Inflammatory macrophage (primary cell): ENCODE results near the gene TUBGCP6.
"Not testable (repeated sequence)": the region's sequence is repeated elsewhere in the genome, so short reads cannot be mapped to it uniquely, and the experiment has no call there.

Source experiments
- DNase-seq, 2 donors: peaks; one replicate each; pipeline ENCODE4 v3.0.0-alpha.2; 2020 to 2022

TUBGCP6 gene

DNA sequence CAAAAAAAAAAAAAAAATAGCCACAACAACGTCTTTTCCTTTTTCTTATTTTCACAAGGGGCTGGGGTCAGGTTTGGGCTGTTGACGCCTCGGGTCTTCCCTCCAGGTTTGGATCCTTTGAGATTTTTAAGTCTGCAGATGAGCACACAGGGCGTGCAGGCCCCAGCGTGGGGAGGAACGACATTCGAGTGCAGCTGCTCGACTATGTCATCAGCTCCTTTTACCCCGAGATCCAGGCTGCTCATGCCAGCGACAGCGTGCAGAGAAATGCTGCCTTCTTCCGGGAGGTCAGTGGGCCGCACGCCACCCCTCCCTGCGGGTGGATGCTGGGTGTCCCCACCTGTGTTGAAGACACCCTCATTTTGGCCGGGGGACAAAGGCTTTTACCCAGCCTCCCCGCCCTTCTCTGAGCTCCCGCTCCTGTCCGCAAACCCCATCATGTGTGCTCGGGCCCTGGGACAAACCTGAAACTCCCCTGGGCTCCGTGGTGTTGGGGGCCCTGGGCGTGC is 36.3 kb downstream of the TUBGCP6 start:
- DNase-seq = no peak

DNA sequence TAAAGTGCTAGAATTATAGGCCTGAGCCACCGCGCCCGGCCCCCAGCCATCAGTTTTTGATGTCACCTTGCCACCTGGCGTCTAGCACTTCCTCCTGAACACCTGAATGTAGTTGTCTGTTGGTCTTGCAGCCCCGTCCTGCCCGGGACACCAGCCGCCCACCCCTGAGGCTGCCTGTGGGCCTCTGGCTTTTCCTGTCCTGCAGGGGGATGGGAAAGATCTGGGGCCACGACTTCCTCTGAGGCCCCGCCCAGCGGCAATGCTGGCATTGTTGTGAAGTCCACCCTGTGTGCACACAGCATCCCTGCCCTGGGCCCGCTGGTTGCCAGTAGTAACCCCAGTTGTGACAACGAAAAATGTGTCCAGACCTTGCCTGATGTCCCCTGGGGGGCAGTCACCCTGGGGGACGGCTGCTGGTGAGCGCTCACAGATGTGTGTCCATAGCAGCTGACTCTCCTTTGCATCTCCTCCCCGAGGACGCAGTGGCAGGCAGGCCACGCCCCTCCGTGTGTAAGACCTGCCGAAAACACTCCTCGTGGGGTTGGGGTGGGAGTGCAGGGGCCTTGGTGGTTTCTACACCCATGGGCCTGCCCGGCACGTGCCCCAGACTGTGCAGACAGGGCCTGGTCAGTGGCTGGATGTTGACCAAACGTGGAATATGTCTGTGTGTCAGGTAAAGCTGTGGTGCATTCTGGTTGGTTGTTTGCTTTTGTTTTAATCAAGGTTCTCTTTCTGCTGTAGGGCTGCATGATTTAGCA is 37.3 kb downstream of the TUBGCP6 start:
- peak in 1 of 2 donors; percentile 33 for DNase-seq

DNA sequence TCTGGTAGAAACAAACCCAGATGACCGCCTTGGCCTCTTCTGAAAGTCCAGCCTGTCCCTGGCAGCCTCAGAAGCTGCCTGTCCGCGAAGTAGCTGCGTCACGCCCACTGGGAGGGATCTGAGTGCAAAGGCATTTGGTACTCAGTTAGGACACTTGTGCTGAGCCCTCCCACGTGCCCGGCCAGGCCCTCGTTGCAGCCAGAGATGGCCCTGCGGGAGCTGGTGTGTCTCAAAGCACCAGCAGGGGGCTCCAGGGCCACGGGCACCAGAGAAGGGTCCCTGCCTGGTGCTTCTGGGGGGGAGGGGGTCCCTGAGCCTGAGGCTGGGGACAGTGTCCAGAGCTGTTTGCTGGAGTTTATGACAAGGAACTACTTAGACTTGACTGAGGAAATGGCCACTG is 38.2 kb downstream of the TUBGCP6 start:
- DNase-seq = peak; percentile 61 to 75

DNA sequence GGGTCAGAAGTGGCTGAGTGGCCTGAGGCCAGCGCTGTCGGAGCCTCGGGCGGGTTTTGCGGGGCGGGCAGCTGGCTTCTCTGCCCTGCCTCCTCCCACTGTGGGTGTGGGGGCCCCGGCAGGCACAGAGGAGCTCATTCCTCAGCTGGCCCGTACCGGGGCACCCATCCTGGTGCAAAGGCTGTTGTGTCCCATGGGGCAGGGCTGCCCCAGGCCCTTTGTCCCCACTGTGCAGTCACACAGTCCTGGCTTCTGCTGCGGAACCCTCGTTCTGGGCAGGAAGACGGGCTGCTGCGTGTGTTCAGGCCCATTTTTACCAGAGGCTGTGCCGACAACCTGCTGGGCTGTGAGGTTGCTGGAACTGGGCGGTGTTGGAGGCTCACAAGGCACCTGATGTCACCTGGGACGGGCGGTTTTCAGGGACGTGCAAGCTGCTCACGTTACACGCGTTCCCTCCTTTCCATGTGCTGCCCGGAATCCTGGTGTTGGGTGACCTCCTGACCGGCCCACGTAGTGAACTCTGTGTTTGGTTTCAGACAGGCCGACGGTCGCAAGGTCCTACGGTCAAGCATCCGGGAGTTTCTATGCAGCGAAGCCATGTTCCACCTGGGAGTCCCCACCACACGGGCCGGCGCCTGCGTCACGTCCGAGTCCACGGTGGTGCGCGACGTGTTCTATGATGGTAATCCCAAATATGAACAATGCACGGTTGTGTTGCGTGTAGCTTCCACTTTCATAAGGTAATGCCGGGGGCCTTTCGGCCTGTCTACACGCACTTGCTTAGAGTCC is 38.8 kb downstream of the TUBGCP6 start:
- DNase-seq = no peak

DNA sequence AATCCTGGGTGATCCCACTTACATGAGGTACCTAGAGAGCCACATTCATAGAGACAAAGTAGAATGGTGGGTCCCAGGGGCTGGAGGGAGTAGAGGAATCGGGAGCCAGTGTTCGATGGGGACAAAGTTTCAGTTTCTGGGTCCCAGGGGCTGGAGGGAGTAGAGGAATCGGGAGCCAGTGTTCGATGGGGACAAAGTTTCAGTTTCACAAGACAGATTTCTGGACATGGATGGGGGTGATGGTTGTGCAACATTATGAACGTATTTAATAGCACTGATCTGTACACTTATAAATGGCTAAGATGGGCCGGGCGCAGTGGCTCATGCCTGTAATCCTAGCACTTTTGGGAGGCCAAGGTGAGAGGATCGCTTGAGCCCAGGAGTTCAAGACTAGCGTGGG is 39.8 kb downstream of the TUBGCP6 start:
- not testable (repeated sequence) for DNase-seq

DNA sequence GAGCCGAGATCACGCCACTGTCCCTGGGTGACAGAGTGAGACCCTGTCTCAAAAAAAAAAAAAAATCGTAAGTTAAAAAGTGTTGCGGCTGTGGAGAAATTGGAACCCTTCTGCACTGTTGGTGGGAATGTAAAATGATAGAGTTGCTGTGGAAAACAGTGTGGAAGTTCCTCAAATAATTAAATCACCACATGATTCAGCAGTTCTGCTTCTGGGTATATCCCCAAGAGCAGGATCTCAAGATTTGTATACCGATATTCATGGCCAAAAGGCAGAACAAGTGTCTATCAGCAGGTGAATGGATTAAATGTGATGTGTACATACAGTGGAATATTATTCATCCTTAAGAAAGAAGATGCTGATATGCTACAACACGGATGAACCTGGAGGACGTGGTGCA is 40.3 kb downstream of the TUBGCP6 start:
- DNase-seq = peak; percentile 37 to 49

DNA sequence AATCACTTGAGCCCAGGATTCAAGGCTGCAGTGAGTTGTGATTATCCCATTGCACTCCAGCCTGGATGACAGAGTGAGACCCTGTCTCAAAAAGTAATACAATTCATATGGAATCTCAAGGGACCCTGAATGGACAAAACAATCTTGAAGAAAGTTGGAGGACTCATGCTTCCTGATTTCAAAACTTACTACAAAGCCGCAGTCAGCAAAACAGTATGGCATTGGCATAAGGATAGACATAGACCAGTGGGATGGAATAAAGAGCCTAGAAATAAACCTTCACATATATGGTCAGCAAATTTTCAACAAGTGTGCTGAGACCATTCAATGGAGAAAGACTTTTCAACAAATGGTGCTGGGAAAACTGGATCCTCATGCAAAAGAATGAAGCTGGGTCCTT is 41.5 kb downstream of the TUBGCP6 start:
- no peak for DNase-seq

DNA sequence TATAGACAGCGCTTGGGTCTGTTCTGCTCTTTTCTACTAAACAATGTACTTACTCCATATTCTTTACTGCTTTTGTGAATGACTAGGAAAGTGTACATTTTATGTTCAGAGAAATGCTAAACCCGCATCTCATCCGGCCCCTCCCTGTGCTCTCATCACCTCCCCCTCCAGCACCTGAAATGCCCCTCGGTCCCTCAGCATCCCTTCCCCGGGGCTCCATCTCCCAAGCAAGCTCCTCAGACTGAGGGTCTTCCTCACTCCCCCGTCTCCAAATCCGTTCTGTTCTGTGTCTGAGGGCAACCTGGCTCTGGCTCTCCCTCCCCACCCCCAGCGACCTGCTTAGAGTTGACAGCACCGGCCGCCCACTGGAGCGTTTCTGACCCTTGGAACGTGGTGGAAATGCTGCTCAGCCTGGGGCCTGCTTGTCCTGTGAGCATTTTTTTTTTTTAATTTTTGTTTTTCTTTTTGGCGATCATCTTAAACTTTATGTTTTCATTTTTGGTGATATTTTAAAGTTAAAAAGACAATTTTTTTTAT is 42.6 kb downstream of the TUBGCP6 start:
- no peak for DNase-seq

DNA sequence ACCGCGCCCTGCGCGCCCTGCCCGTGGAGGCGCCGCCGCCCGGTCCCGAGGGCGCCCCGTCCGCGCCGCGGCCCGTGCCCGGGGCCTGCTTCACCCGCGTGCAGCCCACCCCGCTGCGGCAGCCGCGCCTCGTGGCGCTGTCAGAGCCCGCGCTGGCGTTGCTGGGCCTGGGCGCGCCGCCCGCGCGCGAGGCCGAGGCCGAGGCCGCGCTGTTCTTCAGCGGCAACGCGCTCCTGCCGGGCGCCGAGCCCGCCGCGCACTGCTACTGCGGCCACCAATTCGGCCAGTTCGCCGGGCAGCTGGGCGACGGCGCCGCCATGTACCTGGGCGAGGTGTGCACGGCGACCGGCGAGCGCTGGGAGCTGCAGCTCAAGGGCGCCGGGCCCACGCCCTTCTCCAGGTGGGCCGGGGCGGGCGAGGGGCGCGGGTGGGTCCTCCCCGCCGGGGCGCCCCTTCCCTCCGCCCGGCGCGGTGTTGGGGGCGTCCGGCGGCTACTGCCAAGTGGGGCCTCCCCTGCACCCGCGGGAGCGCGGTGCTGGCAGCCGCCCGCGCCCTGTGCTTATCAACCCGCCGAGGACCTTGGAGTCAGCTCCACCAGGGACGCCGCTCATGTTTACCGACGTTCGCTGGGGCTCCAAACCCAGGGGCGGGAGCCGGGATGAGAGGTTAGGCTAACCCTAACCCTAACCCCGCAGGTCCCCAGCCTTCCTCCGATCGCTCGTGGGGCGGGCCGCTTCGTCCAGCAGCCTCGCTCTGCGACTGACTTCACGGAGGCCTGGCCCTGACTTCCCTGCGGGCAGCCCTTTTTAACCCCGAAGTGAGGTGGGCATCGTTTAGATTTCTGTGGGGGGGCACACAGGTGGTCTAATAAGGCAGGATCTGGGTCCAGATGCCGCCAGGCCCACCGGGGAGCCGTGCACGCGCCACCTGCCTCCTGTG is 43.4 kb downstream of the TUBGCP6 start:
- peak in 1 of 2 donors; percentile 34 for DNase-seq

DNA sequence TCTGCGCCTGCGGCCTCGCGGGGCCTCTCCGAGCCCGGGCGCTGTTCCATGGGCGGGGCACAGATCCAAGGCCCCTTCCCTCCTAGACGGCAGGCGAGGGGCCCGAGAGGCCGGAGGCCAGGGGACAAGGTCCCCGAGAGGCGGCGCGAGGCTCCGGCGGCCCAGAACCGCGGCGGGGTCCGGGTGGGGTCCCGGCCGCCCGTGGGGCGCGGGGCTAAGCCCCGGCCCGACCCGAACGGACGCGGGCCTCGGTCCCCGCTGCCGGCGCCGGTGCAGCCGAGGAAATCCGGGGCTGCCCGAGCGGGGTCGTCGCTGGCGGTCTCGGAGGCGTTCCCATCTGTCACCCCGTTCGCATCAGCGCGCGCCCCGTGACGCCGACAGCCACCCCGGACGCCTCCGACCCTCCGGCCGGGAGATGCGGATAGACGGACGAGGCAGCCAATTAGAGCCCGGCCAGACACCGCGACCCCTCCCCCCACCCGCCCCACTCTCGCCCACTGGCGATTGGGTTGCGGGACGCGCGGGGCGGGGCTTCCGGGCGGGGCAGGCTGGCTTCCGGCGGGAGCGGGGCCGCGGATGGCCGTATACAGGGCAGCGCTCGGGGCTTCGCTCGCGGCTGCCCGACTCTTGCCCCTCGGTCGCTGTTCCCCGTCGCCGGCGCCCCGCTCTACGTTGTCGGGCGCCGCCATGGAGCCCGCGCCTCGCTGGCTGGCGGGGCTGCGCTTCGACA is 44.2 kb downstream of the TUBGCP6 start, which contains the start of gene SELENOO:
Gene SELENOO, plus strand, starts transcription at position 551 of the 730 bp plus-strand sequence. Its CDS starts 26 bp downstream, at position 577.
- peak; percentile 89 to 94 for DNase-seq

DNA sequence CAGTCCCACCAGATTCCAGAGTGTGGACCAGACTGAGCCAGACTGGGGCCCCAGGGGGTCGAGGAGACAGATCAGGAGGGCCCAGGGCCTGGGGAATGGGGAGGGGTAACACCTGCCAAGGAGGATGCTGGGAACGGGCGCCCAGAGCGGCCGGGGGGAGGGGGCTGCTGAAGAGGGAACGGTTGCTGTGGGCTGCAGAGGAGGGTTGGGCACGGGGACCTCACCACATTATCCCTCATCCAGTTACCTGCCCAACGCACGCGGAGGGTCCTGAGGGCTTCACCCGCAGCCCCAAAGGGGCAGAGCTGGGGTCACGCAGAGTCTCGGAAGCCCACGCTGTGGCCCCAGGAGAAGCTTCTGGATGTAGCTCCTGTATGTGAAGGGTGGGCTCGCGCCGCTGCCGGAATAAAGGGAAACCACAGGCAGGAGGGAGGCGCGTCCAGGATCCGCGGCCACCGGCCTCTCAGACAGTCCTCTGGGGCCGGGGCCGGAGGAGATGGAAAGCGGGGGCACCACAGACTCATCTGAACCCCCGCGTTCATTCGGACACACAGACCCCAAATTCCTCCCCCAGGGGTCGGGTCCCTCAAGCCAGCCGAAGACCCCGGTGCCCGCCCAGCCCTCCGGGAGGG is 44.9 kb downstream of the TUBGCP6 start:
- peak in 1 of 2 donors; percentile 15 for DNase-seq

DNA sequence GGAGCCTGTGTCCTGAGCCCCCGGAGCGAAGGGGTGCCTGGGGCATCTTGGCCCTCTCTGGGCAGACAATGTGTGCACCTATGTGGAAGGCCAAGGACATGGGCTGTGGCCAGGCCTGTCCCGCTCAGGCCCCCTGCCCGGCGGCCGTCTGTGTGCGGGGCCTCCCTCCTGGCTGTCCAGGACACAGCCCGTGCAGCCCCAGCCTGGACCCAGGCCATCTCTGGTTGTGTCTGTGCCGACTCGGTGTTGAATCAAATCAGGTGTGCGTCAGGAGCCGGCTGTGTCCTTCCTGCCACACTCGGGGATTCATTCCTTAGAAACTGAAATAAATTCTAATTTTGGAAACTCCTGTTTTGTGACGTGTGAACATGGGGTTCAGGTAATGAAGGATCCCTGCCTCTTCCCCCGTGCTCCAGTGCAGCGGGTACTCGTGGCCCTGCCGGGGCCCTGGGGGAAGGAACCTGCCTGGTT is 45.5 kb downstream of the TUBGCP6 start:
- no peak for DNase-seq

DNA sequence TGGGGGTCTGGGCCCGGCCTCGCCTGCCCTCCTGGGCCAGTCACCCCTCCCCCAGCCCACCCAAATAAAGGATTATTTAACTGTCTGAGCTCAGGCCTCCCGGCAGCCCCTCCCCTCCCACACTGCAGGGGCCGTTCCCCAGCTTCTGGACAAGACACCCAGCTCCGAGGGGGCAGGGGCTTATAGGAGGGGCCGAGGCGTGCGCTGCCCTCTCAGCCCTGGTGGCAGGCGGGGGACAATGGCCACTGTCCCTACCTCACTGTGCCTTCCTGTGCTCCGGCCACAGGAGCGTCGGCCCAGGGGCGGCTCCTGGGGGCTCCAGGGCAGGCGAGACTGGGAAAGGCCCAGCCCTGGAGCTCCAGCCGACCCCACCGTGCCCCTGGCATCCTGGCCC is 46.2 kb downstream of the TUBGCP6 start:
- DNase-seq = no peak

DNA sequence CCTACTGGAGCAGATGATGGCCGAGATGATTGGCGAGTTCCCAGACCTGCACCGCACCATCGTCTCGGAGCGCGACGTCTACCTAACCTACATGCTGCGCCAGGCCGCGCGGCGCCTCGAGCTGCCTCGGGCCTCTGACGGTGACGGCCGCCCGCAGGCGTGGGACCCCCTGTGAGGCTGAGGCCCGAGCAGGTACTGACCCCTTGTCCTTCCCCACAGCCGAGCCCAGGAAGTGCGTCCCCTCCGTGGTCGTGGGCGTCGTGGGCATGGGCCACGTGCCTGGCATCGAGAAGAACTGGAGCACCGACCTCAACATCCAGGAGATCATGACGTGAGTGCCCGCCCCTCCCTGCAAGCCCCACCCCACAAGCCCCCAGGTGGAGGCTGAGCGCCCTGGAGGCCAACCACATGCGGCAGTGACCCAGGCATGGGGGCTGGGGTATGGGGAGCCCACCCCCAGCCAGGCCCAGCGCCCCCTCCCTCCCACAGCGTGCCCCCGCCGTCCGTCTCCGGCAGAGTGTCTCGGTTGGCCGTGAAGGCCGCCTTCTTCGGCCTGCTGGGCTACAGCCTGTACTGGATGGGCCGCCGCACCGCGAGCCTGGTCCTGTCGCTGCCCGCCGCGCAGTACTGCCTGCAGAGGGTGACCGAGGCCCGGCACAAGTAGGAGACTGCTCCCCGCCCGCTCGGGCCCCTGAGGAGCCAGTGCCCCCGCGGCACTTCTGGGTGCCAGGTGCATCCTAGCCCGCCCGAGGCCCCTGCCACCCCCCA is 46.8 kb downstream of the TUBGCP6 start:
- DNase-seq = no peak

DNA sequence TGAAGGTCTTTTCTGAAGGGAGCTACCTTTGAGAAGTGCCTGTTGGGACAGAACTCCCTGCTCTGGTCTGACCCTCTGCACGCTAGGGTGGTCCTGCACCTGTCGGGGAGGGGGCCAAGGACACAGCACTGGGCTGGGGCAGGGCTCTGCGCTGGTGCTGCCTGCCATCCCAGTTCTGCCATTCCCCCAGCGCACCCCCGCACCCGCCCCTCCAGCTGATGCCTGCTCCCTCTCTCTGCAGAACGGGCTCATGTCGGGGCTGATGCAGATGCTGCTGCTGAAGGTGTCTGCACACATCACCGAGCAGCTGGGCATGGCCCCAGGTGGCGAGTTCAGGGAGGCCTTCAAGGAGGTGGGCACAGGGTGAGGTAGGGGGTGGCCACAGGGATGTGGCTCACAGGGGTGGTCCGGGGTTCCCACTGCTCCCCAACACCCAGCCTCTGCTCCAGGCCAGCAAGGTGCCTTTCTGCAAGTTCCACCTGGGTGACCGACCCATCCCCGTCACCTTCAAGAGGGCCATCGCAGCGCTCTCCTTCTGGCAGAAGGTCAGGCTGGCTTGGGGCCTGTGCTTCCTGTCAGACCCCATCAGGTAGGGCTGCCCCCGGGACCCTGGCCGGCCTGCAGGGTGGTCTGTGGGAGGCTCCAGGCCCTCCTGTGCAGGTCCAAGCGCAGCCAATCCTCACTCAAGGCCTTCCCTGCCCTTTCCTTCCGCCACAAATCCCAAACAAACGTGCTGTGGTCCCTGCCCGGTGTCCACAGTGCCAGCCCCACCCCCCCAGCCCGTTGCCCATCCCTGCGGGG is 47.6 kb downstream of the TUBGCP6 start:
- DNase-seq = no peak

DNA sequence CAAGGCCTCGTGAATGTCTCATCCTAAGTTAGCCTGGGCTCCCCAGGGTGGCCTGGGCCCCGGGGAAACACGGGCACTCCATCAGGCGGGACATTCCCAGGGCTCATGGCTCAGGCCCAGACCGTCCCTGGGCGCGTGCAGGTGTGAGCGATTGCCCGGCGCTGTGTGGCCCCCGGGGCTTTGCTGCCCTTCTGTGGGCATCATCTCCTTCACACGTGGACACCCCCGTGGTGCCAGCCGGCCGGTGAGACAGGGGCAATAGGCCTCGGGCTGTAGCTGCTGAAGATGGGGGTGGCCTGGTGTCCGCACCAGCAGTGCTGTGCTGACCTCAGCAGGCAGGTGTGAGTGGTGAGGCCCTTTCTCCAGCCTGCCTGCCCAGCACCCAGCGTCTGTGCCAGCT is 48.6 kb downstream of the TUBGCP6 start:
- DNase-seq = no peak

DNA sequence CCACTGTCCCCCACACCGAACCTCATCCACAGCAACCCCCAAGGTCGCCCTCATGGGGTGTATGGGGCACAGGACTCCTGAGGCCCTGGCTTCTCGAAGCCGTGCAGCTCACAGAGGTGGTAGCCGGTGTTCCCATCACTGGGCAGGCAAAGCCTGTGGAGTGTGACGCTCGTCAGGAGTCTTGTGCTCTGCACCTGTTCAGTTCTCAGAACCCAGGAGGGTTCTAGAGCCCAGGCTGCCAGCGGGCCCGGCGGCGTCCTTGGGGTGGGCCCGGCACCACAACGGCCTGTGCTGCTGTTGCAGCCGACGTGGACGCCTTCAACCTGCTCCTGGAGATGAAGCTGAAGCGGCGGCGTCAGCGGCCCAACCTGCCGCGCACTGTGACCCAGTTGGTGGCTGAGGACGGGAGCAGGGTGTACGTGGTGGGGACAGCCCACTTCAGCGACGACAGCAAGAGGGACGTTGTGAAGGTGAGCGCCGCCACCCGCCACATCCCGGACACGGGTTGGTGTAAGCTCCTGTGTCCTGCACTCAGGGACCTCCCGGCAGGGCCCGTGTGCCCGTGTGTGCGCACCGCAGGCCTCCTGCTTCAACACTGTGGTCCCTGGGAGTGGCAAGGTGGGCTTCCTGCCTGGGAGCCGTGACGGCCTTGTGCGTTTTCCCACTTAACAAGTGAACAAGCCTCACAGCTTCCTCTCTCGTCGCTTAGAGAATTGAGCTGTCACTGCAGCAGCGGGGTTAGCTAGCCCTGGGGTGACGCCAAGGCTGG is 50.6 kb downstream of the TUBGCP6 start:
- no peak for DNase-seq

DNA sequence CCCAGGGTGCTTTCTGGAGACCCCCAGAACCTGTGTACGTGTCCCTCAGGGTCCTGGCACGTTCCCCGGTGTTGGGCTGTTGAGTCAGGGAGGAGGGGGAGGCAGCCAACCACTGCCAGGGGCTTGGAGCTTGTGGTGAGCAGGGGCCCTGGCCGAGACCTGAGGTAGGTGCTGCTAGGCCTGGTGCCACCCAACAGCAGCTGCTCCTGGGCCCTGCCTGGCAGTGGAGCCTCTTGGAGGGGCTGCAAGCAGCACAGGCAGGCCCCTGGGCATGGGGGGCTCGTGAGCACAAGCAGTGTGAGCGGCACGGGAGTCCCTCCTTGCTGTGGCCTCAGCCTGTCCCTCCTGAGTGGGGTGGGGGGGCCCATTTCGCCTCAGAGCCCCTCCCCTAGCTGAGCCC is 51.2 kb downstream of the TUBGCP6 start:
- DNase-seq = no peak
